Ascending aorta (tissue), 2 donors: Measurements from ENCODE around the gene CES2. TPM values are rescaled to one million over a fixed set of nuclear protein-coding genes. Genes with fewer than 3 reads are reported as not detected.

ENCODE experiments used
- DNase-seq, 2 donors: peaks; one replicate each; pipeline ENCODE4 v3.0.0-alpha.2; 2019; ENCODE audit warnings: low spot score in 2 of 2
- H3K27ac ChIP-seq, 2 donors: fragments of 200-600 bp; sonication (generic); one replicate each; pipeline ENCODE4 v1.5.1; 2016 to 2017; ENCODE audit warnings: mild to moderate bottlenecking in 1 of 2
- H3K27me3 ChIP-seq: fragments of 200-600 bp; sonication (generic); one replicate; pipeline ENCODE4 v1.5.1; 2017
- H3K36me3 ChIP-seq, 2 donors: fragments of 200-600 bp; sonication (generic); one replicate each; pipeline ENCODE4 v1.5.1; 2016
- H3K4me1 ChIP-seq, 2 donors: fragments of 200-600 bp; sonication (generic); one replicate each; pipeline ENCODE4 v1.5.1; 2016 to 2017; ENCODE audit warnings: mild to moderate bottlenecking in 1 of 2
- H3K4me3 ChIP-seq, 2 donors: fragments of 200-600 bp; sonication (generic); one replicate each; pipeline ENCODE4 v1.5.1; 2016 to 2017; ENCODE audit warnings: mild to moderate bottlenecking in 1 of 2
- H3K9me3 ChIP-seq, 2 donors: fragments of 200-600 bp; sonication (generic); one replicate each; pipeline ENCODE4 v1.5.1; 2016
- CTCF ChIP-seq, 3 experiments: fragments of 200-600 bp in 2 of 3; fragments of 450-650 bp in 1 of 3; sonication (generic) in 2 of 3; IDR thresholded peaks; one replicate each; pipeline ENCODE4 v1.5.1; 2016 to 2019; ENCODE audit warnings: antibody characterized with exemption in 3 of 3, mild to moderate bottlenecking in 1 of 3, moderate library complexity in 1 of 3
- intact Hi-C: fragments of 100-400 bp; cut with DNase I; formaldehyde crosslinking; loops from one replicate; pipeline ENCODE4 v1.15.1; 2023
- total RNA-seq: library from RNA; depleted of rRNA; stranded (reverse); fragments of >200 nt; gene quantifications from one replicate; pipeline ENCODE4 v1.1.0, GENCODE V29; 2016

CES2 gene
- 40.0 TPM for total RNA-seq

GRCh38 chr16:66935314-66936011, at the start of gene CES2:
Gene CES2, plus strand, starts transcription at chr16:66935516. Its CDS starts 120 bp downstream, at chr16:66935636.
- peak within 1 kb of the TSS; percentile 87 to 94 for H3K4me3 ChIP-seq
- no peaks in the 10 kb centered on the region for H3K9me3 ChIP-seq
- peak within 1 kb of the TSS; percentile 90 to 95 for H3K27ac ChIP-seq
- no peaks in the 10 kb centered on the region for H3K27me3 ChIP-seq
- intact Hi-C loops = no loop called here
- DNase-seq = peak in 1 of 2 donors; percentile 85
- TF ChIP-seq CTCF (IDR thresholded peaks at IDR 0.05) = no peak
- peaks cover 17 to 24% of the 10 kb centered on the region in 2 donors for H3K4me1 ChIP-seq
- H3K36me3 ChIP-seq = peaks cover 13 to 29% of the 10 kb centered on the region in 2 donors

- Histone ChIP-seq H3K4me3 (no peak overlapping the region), H3K27me3 (no peaks in the 10 kb centered on the region), H3K27ac (no peak overlapping the region), H3K4me1 (peaks cover 0 to 2% of the 10 kb centered on the region in 2 donors), H3K9me3 (no peaks in the 10 kb centered on the region), H3K36me3 (peaks cover 15 to 16% of the 10 kb centered on the region in 2 donors)
- DNase-seq = no peak
- intact Hi-C loops = no loop called here
- no peak for TF ChIP-seq CTCF (IDR thresholded peaks at IDR 0.05)
Observed at GRCh38 chr16:66886321-66886720, 49.0 kb upstream of the CES2 start.

- no peak for TF ChIP-seq CTCF (IDR thresholded peaks at IDR 0.05)
- no peak overlapping the region for H3K27ac ChIP-seq
- H3K4me3 ChIP-seq = no peak overlapping the region
- no peaks in the 10 kb centered on the region for H3K27me3 ChIP-seq
- peaks cover 15 to 16% of the 10 kb centered on the region in 2 donors for H3K36me3 ChIP-seq
- H3K4me1 ChIP-seq = no peaks in the 10 kb centered on the region
- no peaks in the 10 kb centered on the region for H3K9me3 ChIP-seq
- no peak for DNase-seq
- intact Hi-C loops = no loop called here
Observed at GRCh38 chr16:66886914-66887313, 48.4 kb upstream of the CES2 start.

GRCh38 chr16:66888647-66889615, 46.4 kb upstream of the CES2 start:
- no peak overlapping the region for H3K27ac ChIP-seq
- intact Hi-C loops = no loop called here
- no peak overlapping the region for H3K4me3 ChIP-seq
- H3K9me3 ChIP-seq = no peaks in the 10 kb centered on the region
- no peaks in the 10 kb centered on the region for H3K4me1 ChIP-seq
- TF ChIP-seq CTCF (IDR thresholded peaks at IDR 0.05) = no peak
- H3K27me3 ChIP-seq = no peaks in the 10 kb centered on the region
- no peak for DNase-seq
- peaks cover 15 to 16% of the 10 kb centered on the region in 2 donors for H3K36me3 ChIP-seq

- H3K27me3 ChIP-seq = no peaks in the 10 kb centered on the region
- H3K4me3 ChIP-seq = no peak overlapping the region
- H3K36me3 ChIP-seq = peaks cover 9 to 12% of the 10 kb centered on the region in 2 donors
- H3K9me3 ChIP-seq = no peaks in the 10 kb centered on the region
- no peak overlapping the region for H3K27ac ChIP-seq
- DNase-seq = no peak
- H3K4me1 ChIP-seq = no peaks in the 10 kb centered on the region
- intact Hi-C loops = no loop called here
- TF ChIP-seq CTCF (IDR thresholded peaks at IDR 0.05) = no peak
Observed at GRCh38 chr16:66889622-66890021, 45.7 kb upstream of the CES2 start.
